Activated naive CD8-positive, alpha-beta T cell treated with anti-CD3 and anti-CD28 coated beads, Interleukin-2, amount 10 ng/mL, durations not matched to agents 7 days and 5 days (primary cell): ENCODE results near the gene PRR12. TPM values are rescaled to one million over a fixed set of nuclear protein-coding genes. Genes with fewer than 3 reads are reported as not detected.

Experiments
- ATAC-seq: fragments of 150-1000 bp; cut with Tn5 transposase; one replicate; pipeline ENCODE4 v1.10.0; 2021; ENCODE audit warnings: low read depth, moderate library complexity
- POLR2A ChIA-PET: fragments of 350-600 bp; sonication (Branson Sonifier 250); formaldehyde crosslinking; loops from one replicate; lab custom pipeline; 2021; ENCODE audit warnings: antibody characterized with exemption; lab: Charles Lee
- DNase-seq: peaks from one replicate; pipeline ENCODE4 v3.0.0; 2021
- H3K27ac Mint-ChIP-seq: one replicate; pipeline ENCODE4 v1.8.0; 2022; ENCODE audit warnings: mild to moderate bottlenecking, mixed read lengths
- H3K27me3 Mint-ChIP-seq: one replicate; pipeline ENCODE4 v1.8.0; 2022; ENCODE audit warnings: mild to moderate bottlenecking, moderate library complexity, mixed read lengths
- H3K36me3 Mint-ChIP-seq: one replicate; pipeline ENCODE4 v1.8.0; 2021; ENCODE audit warnings: mild to moderate bottlenecking, mixed read lengths
- H3K4me1 Mint-ChIP-seq: one replicate; pipeline ENCODE4 v1.8.0; 2021; ENCODE audit warnings: mixed read lengths
- H3K4me3 Mint-ChIP-seq: one replicate; pipeline ENCODE4 v1.8.0; 2022; ENCODE audit warnings: mild to moderate bottlenecking, moderate library complexity, mixed read lengths
- H3K9me3 Mint-ChIP-seq: one replicate; pipeline ENCODE4 v1.8.0; 2021; ENCODE audit warnings: mixed read lengths
- total RNA-seq, 2 experiments: library from RNA; stranded (reverse); gene quantifications; one replicate each; pipeline ENCODE4 v1.2.3, GENCODE V29; 2021

Gene PRR12
- total RNA-seq, 2 experiments from 2014 or later, result 49.7 TPM

GRCh38 chr19:49588365-49589122, 2.4 kb upstream of the PRR12 start:
- H3K36me3 Mint-ChIP-seq, result peaks cover 3% of the 10 kb centered on the region
- H3K9me3 Mint-ChIP-seq, result no peaks in the 10 kb centered on the region
- H3K4me1 Mint-ChIP-seq, result peaks cover 23% of the 10 kb centered on the region
- POLR2A ChIA-PET, result interaction anchor here (5.3 kb wide), 1 partner anchor 9 kb away, joined by 49 read pairs; the partner anchor contains the start of genes NOSIP and PRRG2
- no peak overlapping the region for H3K27ac Mint-ChIP-seq
- H3K4me3 Mint-ChIP-seq, result no peak overlapping the region
- DNase-seq, result peak; percentile 32
- ATAC-seq, result no peak
- peaks cover 4% of the 10 kb centered on the region for H3K27me3 Mint-ChIP-seq

GRCh38 chr19:49589502-49589905, 1.5 kb upstream of the PRR12 start:
- ATAC-seq (no peak), DNase-seq (no peak)
- peaks cover 4% of the 10 kb centered on the region for H3K27me3 Mint-ChIP-seq
- no peaks in the 10 kb centered on the region for H3K9me3 Mint-ChIP-seq
- H3K36me3 Mint-ChIP-seq, result peaks cover 9% of the 10 kb centered on the region
- no peak overlapping the region for H3K4me3 Mint-ChIP-seq
- H3K27ac Mint-ChIP-seq, result peak overlapping the region; percentile 69
- peaks cover 30% of the 10 kb centered on the region for H3K4me1 Mint-ChIP-seq
- POLR2A ChIA-PET, result interaction anchor here (0.5 to 5.3 kb wide), 10 partner anchors 10 to 280 kb away, joined by 3 to 68 read pairs (median 4); partner anchors contain the start of genes NOSIP, PIH1D1, PRMT1 and PRRG2

GRCh38 chr19:49590071-49590970, 661 bp upstream of the PRR12 start:
- DNase-seq, result peak; percentile 97
- no peaks in the 10 kb centered on the region for H3K9me3 Mint-ChIP-seq
- POLR2A ChIA-PET, result interaction anchor here (0.5 to 5.3 kb wide), 18 partner anchors 11 to 279 kb away, joined by 3 to 68 read pairs (median 4); partner anchors contain the start of genes BCL2L12, IRF3, NOSIP and PIH1D1
- H3K27ac Mint-ChIP-seq, result peak overlapping the region; percentile 88
- ATAC-seq, result peak; percentile 85
- peaks cover 30% of the 10 kb centered on the region for H3K4me1 Mint-ChIP-seq
- peak overlapping the region; percentile 91 for H3K4me3 Mint-ChIP-seq
- H3K36me3 Mint-ChIP-seq, result peaks cover 10% of the 10 kb centered on the region
- H3K27me3 Mint-ChIP-seq, result peaks cover 4% of the 10 kb centered on the region

GRCh38 chr19:49591731-49592485, 926 bp downstream of the PRR12 start:
- Mint-ChIP-seq H3K27ac (peak overlapping the region; percentile 88), H3K4me3 (peak overlapping the region; percentile 91), H3K4me1 (peaks cover 30% of the 10 kb centered on the region), H3K9me3 (no peaks in the 10 kb centered on the region), H3K36me3 (peaks cover 10% of the 10 kb centered on the region), H3K27me3 (peaks cover 4% of the 10 kb centered on the region)
- ATAC-seq (no peak), DNase-seq (peak; percentile 71)
- POLR2A ChIA-PET, result interaction anchor here (0.6 to 5.3 kb wide), 6 partner anchors 12 to 254 kb away, joined by 3 to 68 read pairs (median 6); partner anchors contain the start of genes NOSIP, PRRG2, RRAS and SCAF1

DNA sequence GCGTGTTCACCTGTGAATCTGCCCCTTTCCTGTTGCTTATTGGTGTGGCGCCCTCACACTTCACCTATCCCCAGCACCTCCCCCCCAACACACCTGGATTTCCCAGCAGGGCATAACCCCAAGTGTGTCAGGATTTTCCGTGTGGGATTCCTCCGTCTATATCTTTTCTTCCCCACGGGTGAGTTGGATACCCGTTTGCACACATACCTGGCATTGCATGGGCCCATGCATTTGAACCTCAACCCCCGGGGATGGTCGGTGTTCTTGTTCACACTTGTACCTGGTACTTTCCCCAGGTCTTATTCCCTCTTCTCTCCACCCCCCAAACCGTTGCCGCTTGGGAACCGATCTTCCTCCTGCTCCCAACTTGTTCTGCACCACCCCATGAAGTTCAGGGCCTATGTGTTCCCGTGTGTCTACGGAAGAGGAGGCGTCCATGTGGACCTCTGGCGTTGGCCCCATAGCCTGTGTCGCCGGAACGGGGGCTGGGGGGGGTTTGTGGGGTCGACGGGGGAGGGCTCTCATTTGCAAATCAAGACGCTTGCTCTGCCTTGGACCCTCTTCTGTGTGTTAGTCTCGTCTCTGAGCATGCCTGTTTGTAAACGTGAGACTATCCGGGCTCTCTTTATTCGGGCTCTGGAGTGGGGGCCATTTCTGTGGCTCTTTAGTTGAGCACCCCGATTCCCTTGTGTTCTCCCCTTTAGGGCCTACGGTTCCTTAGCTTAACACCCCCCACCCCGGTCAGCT, 1.7 kb downstream of the PRR12 start:
- DNase-seq (peak; percentile 48), ATAC-seq (no peak)
- H3K27ac Mint-ChIP-seq, result peak overlapping the region; percentile 88
- H3K4me3 Mint-ChIP-seq, result peak overlapping the region; percentile 91
- H3K9me3 Mint-ChIP-seq, result no peaks in the 10 kb centered on the region
- H3K4me1 Mint-ChIP-seq, result peaks cover 30% of the 10 kb centered on the region
- peaks cover 4% of the 10 kb centered on the region for H3K27me3 Mint-ChIP-seq
- H3K36me3 Mint-ChIP-seq, result peaks cover 10% of the 10 kb centered on the region
- POLR2A ChIA-PET, result interaction anchor here (0.7 to 5.3 kb wide), 9 partner anchors 13 to 139 kb away, joined by 3 to 68 read pairs (median 4); partner anchors contain the start of genes ALDH16A1, NOSIP, PRMT1 and PRRG2

- peak overlapping the region; percentile 88 for H3K27ac Mint-ChIP-seq
- ATAC-seq (peak; percentile 46), DNase-seq (peak; percentile 90)
- H3K4me3 Mint-ChIP-seq, result peak overlapping the region; percentile 91
- POLR2A ChIA-PET, result interaction anchor here (0.9 to 5.3 kb wide), 7 partner anchors 14 to 140 kb away, joined by 3 to 68 read pairs (median 3); partner anchors contain the start of genes ALDH16A1, NOSIP, PRMT1 and PRRG2
- peaks cover 30% of the 10 kb centered on the region for H3K4me1 Mint-ChIP-seq
- H3K9me3 Mint-ChIP-seq, result no peaks in the 10 kb centered on the region
- H3K27me3 Mint-ChIP-seq, result peaks cover 2% of the 10 kb centered on the region
- H3K36me3 Mint-ChIP-seq, result peaks cover 10% of the 10 kb centered on the region
Measured at GRCh38 chr19:49593233-49594113, 2.5 kb downstream of the PRR12 start.

DNA sequence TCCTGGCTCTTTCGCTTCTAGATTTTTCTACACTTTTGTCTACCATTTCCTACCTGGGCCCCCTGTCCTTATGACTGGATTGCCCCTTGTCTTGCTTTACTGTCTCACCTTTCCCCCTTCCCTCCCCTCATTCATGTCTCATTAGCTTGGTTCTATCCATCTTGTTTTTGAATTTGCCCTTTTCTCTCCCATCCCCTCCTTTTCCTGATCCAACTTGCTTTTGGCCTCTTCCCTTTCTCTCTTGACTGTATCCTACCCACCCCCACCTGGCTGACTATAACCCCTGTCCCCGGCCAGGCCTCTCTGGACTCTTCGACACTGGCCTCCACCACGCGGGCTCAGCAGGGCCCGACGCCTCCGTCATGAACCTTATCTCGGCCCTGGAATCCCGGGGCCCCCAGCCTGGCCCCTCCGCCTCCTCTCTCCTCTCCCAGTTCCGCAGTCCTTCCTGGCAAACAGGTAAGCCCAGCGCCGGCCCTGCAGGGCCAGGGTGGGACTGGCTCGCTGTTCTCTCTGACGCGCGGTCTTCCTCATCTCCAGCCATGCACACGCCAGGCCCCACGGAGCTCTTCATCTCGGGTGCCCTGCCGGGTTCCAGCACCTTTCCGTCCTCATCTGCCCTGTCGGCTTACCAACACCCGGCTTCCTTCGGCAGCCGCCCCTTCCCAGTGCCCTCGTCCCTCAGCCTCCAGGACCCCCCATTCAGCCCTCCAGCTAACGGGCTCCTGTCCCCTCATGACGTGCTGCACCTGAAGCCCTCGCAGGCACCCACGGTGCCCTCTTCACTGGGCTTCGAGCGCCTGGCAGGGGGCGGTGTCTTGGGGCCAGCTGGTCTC, 3.4 kb downstream of the PRR12 start:
- Mint-ChIP-seq H3K4me3 (peak overlapping the region; percentile 91), H3K27me3 (no peaks in the 10 kb centered on the region), H3K4me1 (peaks cover 26% of the 10 kb centered on the region), H3K9me3 (no peaks in the 10 kb centered on the region), H3K36me3 (peaks cover 10% of the 10 kb centered on the region), H3K27ac (peak overlapping the region; percentile 88)
- POLR2A ChIA-PET, result interaction anchor here (5.3 kb wide), 1 partner anchor 47 kb away, joined by 68 read pairs; the partner anchor contains the start of genes RRAS and SCAF1
- no peak for DNase-seq
- no peak for ATAC-seq

DNA sequence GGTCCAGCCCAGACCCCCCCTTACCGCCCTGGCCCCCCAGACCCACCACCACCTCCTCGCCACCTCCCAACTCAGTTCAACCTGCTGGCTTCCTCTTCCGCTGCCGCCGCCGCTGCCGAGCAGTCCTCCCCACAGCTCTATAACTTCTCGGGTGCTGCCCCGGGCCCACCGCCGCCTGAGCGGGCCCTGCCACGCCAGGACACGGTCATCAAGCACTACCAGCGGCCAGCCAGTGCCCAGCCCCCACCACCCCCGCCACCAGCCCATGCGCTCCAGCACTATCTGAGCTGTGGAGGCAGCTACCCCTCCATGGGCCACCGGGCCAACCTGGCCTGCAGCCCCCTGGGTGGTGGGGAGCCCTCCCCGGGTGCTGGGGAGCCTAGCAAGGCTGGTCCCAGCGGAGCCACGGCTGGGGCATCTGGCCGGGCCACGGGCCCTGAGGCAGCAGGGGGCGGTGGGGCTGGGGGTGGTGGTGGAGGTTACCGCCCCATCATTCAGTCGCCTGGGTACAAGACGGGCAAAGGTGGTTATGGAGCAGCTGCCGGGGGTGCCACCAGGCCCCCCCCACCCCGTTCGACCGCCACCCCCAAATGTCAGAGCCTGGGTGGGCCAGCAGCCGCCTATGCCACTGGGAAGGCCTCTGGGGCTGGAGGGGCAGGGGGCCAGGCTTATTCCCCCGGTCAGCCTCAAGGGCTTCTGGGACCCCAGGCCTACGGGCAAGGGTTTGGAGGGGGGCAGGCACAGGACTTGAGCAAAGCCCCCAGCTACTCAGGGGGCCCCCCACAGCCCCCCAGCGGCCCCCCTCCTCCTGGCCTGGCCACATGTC, 4.2 kb downstream of the PRR12 start:
- Mint-ChIP-seq H3K36me3 (peaks cover 14% of the 10 kb centered on the region), H3K9me3 (no peaks in the 10 kb centered on the region), H3K27ac (no peak overlapping the region), H3K27me3 (no peaks in the 10 kb centered on the region), H3K4me3 (no peak overlapping the region), H3K4me1 (peaks cover 19% of the 10 kb centered on the region)
- ATAC-seq, result no peak
- DNase-seq, result no peak
- POLR2A ChIA-PET, result interaction anchor here (0.5 to 1.4 kb wide), 2 partner anchors 15 to 120 kb away, joined by 3 to 4 read pairs; no protein-coding TSS in a partner anchor

GRCh38 chr19:49595819-49596404, 4.9 kb downstream of the PRR12 start:
- Mint-ChIP-seq H3K36me3 (peaks cover 16% of the 10 kb centered on the region), H3K4me1 (peaks cover 18% of the 10 kb centered on the region), H3K27ac (no peak overlapping the region)

More at GRCh38 chr19:49595819-49596404, 4.9 kb downstream of the PRR12 start:
- no peak for DNase-seq
- H3K9me3 Mint-ChIP-seq, result no peaks in the 10 kb centered on the region
- ATAC-seq, result no peak
- POLR2A ChIA-PET, result interaction anchor here (0.5 to 1.4 kb wide), 3 partner anchors 16 to 121 kb away, joined by 3 to 4 read pairs (median 3); no protein-coding TSS in a partner anchor
- no peaks in the 10 kb centered on the region for H3K27me3 Mint-ChIP-seq
- H3K4me3 Mint-ChIP-seq, result no peak overlapping the region
